GM21360 (cell line): ENCODE results near the gene LENEP.

Experiments used
- ATAC-seq: cut with Tn5 transposase; IDR thresholded peaks from one replicate; pipeline ENCODE4 v1.9.1; 2021; ENCODE audit warnings: mild to moderate bottlenecking, moderate library complexity; ENCODE audit not compliant: unreplicated experiment

Gene LENEP

DNA sequence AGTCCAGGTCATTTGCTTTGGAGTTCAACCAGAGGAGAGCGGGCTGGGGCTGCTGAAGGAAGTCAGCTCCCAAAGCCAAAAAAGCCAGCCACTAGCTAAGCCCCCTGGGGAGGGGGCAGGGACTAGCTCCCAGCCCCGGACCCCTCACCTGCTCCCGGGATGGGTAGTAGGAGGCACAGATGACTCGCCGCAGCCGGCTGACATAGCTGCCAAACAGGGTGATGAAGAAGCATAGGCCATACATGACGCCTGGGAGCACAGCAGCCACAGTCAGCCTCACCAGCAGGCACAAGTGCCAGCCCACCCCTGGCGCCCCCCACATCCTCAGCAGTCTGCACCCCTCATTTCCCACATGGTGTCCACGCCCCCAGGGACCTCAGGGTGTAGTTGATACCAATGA, 32.8 kb downstream of the LENEP start:
- ATAC-seq: no peak

DNA sequence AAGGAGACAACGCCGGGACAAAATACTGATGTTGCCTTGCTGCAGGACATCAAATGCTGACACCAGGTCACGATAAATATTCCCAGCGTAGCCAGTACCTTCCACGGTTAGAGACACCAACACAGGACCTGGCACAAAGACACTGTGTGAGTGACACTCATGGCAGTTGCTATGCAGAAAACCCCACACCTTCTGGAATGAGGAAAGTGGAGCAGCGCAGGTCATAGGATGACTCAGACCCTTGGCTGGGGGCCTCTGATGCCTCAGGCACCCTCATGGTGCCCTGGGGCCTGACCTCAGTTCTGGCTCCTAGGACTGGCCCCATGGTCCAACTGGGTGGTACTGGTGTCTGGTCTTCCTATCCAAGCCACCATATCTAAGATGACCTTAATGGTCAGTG, 33.2 kb downstream of the LENEP start:
- ATAC-seq: no peak

DNA sequence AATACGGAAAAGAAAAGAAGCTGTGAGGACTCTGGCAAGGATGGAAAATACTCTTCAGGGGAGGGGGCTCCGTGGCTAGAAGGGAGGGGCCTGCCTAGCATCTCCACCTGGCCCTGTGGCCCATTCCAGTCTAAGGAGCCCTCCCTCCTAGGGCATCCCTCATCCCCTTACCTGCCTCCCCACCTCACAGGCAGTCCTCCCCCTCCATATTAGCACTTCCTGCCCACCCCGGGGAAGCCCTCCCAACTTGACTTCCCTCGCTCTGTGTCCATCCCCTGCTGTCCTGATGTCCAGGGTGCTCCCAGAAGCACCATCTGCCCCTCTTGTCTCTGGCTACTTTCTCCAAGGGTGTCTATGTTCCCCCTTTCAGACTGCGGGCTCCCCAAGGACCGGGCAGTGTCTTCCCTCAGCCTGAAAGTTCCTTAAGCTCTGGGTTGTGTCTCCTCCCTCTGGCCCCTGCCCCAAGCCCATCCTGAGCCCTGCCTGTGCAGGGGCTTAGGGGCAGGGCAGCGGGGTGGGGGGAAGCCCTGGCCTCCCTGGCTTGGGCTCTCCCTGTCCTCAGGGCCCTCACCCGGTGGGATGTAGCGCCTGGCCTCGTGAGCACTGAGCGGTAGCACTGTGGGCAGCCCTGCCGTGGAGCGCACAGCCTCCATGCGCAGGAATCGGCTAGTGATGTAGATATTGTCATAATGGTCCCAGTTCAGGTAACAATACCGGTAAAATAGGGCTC, 36.3 kb downstream of the LENEP start:
- ATAC-seq: no peak

DNA sequence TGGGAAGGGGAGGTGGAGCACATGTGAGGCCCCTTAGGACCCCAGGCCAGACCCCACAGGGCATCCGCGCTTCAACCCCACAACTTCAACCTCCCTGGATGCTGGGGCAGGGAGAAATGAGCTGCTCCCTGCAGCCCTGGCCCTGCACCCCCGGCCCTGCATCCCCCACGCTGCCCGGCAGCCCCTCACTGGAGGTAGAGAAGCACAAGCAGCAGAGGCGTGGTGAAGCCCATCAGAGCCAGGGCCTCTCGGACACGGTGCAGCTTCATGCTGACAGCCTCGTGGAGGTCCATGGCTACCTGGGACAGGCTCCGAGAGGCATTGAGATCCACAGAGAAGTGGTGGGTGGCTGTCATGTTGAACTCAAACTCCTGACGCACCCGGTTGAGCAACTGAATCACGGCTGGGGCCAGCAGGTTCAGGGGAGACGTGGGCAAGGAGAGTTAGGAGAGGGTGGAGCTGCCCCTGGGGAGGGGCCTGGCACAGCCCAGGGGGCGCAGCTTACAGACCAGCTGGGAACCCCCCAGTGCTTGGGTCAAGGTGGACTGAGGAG, 36.9 kb downstream of the LENEP start:
- ATAC-seq: no peak

DNA sequence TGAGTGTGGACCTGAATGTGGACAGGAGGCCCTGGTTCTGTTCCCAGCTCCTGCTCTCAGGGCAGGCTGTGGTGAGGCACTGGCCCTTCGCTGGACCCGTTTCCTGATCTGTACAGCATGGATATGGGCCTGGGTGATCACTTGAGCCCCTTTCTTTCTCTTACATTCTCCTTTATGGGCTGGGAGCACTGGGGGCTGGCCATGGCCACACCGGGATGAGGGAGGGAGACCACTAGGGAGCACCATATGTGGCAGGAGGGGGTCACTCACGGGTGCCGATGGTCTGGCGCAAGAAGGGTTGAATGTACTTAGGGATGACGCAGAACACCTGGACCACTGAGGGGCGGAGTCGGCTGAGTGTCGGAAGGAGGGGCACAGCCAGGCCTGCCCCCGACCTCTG, 37.5 kb downstream of the LENEP start:
- ATAC-seq: no peak

DNA sequence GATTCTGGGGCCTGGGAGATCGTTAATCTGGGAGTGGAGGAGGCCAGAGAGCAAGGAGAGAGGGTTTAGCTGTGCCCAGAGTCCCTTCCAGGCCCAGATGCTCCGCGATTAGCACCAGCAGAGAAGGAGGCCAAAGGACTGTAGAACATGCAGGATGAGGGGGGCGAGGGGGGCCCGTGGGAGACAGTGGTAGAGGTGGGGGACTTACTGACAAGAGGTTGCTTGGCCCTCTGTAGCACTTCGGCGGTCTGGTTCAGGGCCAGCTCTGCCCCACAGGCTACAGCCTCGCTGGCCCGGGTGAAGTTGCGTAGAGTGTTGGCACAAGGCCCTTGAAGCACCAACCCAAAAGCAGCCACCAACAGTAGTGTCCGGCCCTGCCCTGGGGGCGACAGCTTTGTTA, 39.5 kb downstream of the LENEP start:
- ATAC-seq: no peak

DNA sequence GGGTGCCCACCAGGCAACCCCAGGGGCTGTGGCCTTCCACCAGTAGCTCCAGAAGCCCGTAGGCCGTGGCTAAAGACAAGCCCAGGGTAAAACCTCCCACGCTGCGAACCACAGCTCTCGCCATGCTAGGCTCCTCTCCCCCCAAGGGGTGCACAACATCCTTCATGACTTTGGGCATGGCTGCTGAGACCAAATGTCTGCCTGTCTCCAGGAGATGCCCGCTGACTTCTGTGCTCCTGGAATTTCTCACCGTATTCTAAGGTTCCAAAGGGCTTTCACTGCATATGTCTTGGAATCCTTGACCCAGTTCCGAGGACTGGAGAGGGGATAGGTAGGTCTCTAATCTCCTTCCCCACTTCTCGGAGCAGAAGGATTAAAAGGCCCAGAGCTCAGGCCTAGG, 40.1 kb downstream of the LENEP start, which contains the start of the genes DCST1 and DCST2:
Gene DCST1, plus strand, starts transcription at position 301 of the 400 bp plus-strand sequence. CDS start 213 bp downstream, outside the sequence.
Gene DCST2, minus strand, starts transcription at position 258 of the 400 bp plus-strand sequence. Its CDS starts 80 bp downstream, at position 178.
- no peak for ATAC-seq

DNA sequence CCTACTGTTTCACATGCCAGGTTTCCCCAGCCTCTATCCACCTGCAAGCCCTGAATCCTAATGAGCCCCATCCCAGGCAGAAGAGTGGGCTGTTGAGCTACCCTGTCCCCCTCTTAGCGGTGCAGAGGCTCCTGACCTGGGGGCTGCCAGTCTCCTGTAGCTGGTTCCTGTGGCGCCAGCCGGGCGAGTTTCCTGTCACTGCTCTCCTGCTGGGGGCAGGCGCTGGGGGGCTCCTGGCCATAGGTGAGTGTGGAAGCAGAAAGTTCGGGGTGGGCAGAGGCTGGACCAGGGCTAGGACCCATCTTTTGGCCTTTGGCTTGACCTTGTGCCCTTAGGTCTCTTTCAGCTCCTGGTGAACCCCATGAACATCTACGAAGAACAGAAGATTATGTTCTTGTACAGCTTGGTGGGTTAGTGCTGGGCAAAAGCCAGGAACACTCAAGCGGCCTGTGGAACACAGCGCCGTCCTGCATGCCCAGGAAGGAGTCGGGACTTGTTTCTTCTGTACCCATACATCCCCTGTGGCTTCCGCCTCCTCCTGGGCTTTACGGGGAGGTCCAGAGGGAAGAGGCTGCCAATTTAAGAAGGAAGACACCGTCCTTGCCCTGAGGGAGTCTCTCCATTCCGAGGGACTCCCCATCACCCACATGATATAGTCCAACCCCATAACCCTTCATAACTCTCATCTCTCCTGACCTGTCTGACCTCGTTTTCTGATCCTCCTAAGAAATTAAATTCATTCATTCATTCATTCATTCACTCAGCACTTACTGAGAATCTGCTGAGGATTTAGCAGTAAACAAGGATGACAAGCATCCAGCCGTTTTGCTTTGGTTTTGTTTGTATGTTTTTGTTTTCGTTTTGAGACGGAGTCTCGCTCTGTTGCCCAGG, 41.2 kb downstream of the LENEP start:
- ATAC-seq: no peak

DNA sequence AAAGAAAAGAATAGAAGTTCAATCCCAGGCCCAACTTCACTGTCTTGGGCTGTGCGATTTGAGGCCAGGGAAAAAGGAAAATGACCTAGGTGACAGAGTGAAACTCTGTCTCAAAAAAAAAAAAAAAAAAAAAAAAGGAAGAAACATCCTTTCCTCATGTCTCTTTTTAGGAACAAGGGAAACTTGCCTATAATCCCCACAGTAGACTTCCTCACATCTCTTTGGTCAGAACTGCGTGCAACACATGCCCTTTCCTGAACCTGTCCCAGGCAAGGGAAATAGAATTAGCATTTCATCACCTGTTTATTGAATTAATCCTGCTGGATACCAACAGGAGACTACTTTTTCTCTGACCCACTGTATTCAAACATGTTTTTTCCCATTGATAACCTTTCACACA, 42.5 kb downstream of the LENEP start:
- no peak for ATAC-seq

DNA sequence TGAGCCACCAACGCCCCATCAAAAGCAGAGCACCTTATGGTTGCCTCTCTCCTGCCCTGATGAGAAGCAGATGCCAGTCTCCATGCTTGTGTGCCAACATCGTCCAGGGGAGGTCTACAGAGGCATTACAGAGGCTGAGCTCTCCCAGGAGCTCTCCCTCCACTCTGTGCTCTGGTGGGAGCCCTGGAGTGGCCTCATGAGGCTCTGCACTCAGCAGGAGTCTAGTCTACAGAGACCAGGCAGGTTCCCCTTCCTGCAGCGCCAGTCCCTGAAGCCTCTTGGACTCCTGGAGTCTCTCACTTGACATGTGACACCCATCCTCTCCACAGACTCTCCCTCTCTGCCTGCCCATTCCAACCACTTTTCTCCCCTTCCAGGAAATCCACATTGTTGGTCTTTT, 43.7 kb downstream of the LENEP start:
- ATAC-seq: no peak

DNA sequence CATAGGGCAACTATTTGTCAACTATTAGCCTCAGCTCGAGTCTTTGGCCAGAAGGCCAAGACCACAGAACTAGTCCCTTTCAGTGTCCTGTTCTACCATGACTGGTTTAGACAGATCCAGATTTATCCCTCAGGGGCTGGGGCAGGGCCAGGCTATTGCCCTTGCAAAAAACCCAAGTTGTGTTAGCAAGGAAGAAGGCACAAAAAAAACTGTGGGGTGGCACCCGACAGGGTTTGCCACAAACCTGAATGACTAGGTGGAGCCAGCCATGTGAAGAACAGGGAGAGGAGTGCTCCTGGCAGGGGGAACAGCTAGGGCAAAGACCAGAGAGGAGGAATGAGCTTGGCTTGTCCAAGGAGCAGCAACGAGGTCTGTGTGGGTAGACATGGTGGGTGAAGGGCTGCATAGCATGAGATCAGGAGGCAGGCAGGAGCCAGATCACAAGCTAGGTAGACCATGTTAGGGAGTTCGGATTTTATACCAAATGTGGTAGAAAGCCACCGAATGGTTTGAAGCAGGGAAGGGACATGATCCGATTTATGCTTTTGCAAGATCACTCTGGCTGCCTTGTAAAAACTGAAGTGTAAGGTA, 44.6 kb downstream of the LENEP start:
- ATAC-seq: no peak

DNA sequence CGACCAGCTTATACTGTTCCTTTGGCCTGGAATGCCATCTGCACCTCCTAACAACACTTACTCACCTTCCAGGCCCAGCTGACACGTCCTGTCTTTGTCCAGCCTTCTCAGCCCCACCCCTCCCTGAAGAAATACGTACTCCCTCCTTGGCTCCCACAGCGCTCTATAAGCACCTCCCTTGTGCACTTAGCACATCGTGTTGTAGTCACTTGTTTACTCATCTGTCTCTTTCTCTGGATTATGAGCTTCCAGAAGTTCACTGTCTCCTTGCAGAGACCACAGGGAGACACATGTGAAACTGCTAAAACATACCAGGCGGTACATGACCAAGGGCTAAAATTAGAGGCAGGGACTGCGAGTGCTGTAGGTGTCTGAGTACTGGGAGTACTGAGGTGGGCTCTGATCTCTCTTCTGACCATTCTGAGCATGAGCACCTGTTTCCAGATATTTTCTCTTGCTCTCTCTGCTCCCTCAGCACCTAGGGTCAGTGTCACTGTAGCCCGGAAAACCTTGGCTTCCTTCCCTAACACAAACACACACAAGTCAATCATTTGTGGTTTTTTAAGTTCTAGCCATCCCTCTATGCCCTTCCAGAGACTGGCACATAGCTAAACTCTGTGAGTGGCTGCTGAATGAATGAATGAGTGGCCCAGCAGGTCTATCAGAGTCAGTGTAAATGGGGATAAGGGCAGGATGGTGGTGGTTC, 45.4 kb downstream of the LENEP start:
- ATAC-seq: no peak

DNA sequence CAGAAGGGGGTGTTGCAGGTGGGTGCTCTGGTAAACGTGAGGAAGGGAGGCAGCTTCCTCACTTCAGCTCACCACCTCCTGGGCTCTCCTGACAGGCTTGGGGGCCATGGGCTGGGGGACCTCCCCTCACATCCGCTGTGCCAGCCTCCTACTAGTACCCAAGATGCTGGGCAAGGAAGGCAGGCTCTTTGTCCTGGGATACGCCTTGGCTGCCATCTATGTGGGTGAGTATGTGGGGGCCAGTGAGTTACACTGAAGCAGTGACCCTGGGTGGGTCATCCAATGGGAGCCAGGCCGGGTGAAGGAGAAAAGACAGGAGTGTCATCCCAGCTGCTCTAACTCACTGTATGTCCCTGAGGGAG, 45.9 kb downstream of the LENEP start:
- ATAC-seq: no peak

DNA sequence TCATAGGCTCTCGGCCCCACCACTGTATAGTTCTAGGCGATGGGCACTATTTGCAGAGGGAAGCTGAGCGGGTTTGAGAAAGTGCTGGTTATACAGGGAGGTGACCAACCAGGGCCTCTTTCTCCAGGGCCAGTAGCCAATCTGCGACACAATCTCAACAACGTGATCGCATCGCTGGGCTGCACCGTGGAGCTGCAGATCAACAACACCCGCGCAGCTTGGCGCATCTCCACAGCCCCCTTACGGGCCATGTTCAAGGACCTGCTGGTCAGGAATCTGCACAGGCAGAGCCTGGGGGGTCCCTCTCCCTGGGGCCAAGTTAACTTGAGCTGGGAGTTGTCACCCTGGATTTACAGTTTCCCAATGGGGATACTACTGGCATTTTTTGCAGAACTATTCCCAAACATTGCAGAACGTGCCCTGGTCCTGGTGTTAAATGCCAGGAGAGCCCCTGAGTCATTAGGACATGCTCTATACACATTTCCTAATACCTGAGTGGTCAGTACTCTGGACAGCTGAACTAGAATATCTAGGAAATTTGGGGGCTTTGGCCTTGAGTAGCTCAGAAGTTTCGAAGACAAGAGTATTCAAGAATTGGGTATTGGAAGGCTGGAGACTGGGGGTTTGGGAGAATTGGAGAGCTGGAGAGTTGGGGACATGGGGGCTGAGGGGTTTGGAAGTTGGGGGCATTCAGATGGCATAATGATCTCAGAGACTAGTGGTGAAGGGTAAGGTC, 47.1 kb downstream of the LENEP start:
- no peak for ATAC-seq

DNA sequence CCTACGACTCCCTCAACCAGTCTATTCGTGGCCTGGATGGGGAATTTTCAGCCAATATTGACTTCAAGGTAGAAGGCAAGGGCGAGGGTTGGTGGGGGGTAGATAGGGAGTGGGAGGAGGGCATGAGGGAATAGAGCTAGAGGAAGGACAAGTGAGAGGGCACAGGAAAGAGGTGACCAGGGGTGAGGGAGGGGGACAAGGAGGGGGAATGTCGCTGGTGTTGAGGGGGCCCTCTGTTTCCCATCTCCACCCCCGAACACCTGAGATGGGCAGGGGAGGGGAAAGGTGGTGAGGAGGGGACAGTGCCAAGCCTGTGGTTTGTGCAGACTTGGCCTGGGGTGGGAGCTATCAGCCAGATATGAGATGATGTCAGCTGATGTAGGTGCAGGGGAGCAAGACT, 49.4 kb downstream of the LENEP start:
- ATAC-seq: no peak

DNA sequence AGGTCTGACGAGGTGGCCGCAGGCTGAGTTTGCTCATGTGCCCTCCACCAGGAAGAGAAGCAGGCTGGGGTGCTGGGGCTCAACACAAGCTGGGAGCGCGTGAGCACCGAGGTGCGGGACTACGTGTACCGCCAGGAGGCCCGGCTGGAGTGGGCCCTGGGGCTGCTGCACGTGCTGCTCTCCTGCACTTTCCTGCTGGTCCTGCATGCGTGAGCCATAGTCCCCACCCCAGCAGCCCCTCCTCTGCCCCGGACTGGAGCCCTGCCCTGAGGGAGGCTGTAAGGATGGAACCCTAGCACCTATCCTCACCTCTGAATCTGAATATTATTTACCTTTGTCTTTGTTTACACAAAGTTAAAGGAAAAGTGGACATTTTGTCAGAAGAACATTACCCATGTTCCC, 49.9 kb downstream of the LENEP start:
- ATAC-seq: no peak

DNA sequence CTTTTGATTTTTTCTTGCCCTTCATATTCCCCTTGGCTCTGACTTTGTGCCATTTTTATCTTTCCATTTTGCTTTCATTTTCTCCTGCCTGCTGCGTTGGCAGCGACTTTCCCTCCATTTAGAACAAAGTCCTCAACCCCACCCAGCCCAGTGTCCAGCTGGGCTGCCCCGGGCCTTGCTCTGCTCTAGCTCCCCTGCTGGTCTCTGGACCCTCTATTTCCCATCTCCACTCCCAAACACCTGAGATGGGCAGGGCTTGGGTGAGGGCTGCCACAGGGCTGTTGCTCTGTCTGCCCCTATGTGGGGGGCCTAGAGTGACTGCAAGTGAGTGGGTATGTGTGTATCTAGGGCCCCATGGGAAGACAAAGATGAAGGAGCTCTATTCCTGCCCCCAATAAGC, 50.4 kb downstream of the LENEP start:
- no peak for ATAC-seq
